DOHH2 (cell line): ENCODE results near the gene FNDC3B.

ENCODE experiments used
- H3F3A ChIP-seq: fragments of 200-600 bp; sonication (generic), shearing (Covaris generic); 2 replicates; pipeline ENCODE4 v1.6.0; 2016; ENCODE audit warnings: antibody characterized with exemption, mild to moderate bottlenecking; ENCODE audit not compliant: control insufficient read depth, insufficient read depth
- H3K27ac ChIP-seq: fragments of 200-600 bp; sonication (generic); 2 replicates; pipeline ENCODE4 v1.5.1; 2014; ENCODE audit warnings: low read depth, mild to moderate bottlenecking, low read length, moderate library complexity
- H3K27me3 ChIP-seq: fragments of 200-600 bp; sonication (generic); 2 replicates; pipeline ENCODE4 v1.6.1; 2014; ENCODE audit warnings: mild to moderate bottlenecking, low read length, mixed read lengths; ENCODE audit not compliant: control insufficient read depth
- H3K36me3 ChIP-seq: fragments of 200-600 bp; sonication (generic); 2 replicates; pipeline ENCODE4 v1.6.1; 2014; ENCODE audit warnings: mild to moderate bottlenecking, low read length, moderate library complexity, mixed read lengths; ENCODE audit not compliant: control insufficient read depth
- H3K4me1 ChIP-seq: fragments of 200-600 bp; sonication (generic); 2 replicates; pipeline ENCODE4 v1.6.1; 2014; ENCODE audit warnings: mild to moderate bottlenecking, low read length, mixed read lengths; ENCODE audit not compliant: control insufficient read depth
- H3K4me2 ChIP-seq: fragments of 200-600 bp; sonication (generic); 2 replicates; pipeline ENCODE4 v1.6.0; 2014; ENCODE audit warnings: mild to moderate bottlenecking, low read length, moderate library complexity
- H3K4me3 ChIP-seq: fragments of 200-600 bp; sonication (generic); 2 replicates; pipeline ENCODE4 v1.5.1; 2014; ENCODE audit warnings: mild to moderate bottlenecking, low read length, mixed read lengths
- H3K79me2 ChIP-seq: fragments of 200-600 bp; sonication (generic); 2 replicates; pipeline ENCODE4 v1.6.1; 2014; ENCODE audit warnings: mild to moderate bottlenecking, low read length, mixed read lengths; ENCODE audit not compliant: control insufficient read depth
- H3K9me2 ChIP-seq: fragments of 200-600 bp; sonication (generic); replicated peaks from 2 replicates; pipeline ENCODE4 v1.6.1; 2014; ENCODE audit warnings: mild to moderate bottlenecking, low read length, mixed read lengths; ENCODE audit not compliant: control insufficient read depth
- H3K9me3 ChIP-seq: fragments of 200-600 bp; sonication (generic); 2 replicates; pipeline ENCODE4 v1.6.1; 2014; ENCODE audit warnings: antibody characterized with exemption, low read length, mixed read lengths; ENCODE audit not compliant: control insufficient read depth, insufficient read depth
- H4K20me1 ChIP-seq: fragments of 200-600 bp; sonication (generic); 2 replicates; pipeline ENCODE4 v1.6.0; 2014; ENCODE audit warnings: low read depth, mild to moderate bottlenecking, antibody characterized with exemption, low read length, moderate library complexity; ENCODE audit not compliant: control insufficient read depth, insufficient read depth
- CTCF ChIP-seq: fragments of 200-600 bp; sonication (generic); IDR thresholded peaks from one replicate; pipeline ENCODE4 v1.5.1; 2014; ENCODE audit warnings: antibody characterized with exemption, mild to moderate bottlenecking, low read depth, low read length; ENCODE audit not compliant: poor library complexity, severe bottlenecking
- EZH2phosphoT487 ChIP-seq: fragments of 200-600 bp; sonication (generic); IDR thresholded peaks from 2 replicates; pipeline ENCODE4 v1.6.1; 2017; ENCODE audit warnings: borderline replicate concordance, mild to moderate bottlenecking, antibody characterized with exemption, low read length, moderate library complexity, mixed read lengths

Gene FNDC3B

GRCh38 chr3:172402090-172402489, 362.7 kb downstream of the FNDC3B start:
- no peaks in the 10 kb centered on the region for H3K4me1 ChIP-seq
- H3K36me3 ChIP-seq, result no peaks in the 10 kb centered on the region
- no peaks in the 10 kb centered on the region for H3K27me3 ChIP-seq
- H3K9me3 ChIP-seq, result no peaks in the 10 kb centered on the region
- H3K9me2 ChIP-seq, result no peaks in the 10 kb centered on the region
- no peak overlapping the region for H3K4me3 ChIP-seq
- no peak for TF ChIP-seq CTCF
- H4K20me1 ChIP-seq, result no peaks in the 10 kb centered on the region
- H3F3A ChIP-seq, result no peaks in the 10 kb centered on the region
- no peak overlapping the region for H3K27ac ChIP-seq
- no peak overlapping the region for H3K4me2 ChIP-seq
- no peaks in the 10 kb centered on the region for H3K79me2 ChIP-seq

- Histone ChIP-seq H3K27me3 (no peaks in the 10 kb centered on the region), H3K79me2 (no peaks in the 10 kb centered on the region), H3K4me1 (no peaks in the 10 kb centered on the region), H3K9me3 (no peaks in the 10 kb centered on the region), H3K4me2 (no peak overlapping the region), H3K9me2 (no peaks in the 10 kb centered on the region), H3F3A (no peaks in the 10 kb centered on the region), H4K20me1 (no peaks in the 10 kb centered on the region), H3K4me3 (no peak overlapping the region), H3K27ac (no peak overlapping the region), H3K36me3 (no peaks in the 10 kb centered on the region)
- no peak for TF ChIP-seq CTCF
- TF ChIP-seq EZH2phosphoT487, result no peak
Measured at GRCh38 chr3:172402892-172403643, 363.7 kb downstream of the FNDC3B start.

- H3K36me3 ChIP-seq, result no peaks in the 10 kb centered on the region
- no peaks in the 10 kb centered on the region for H3K9me2 ChIP-seq
- H3K27ac ChIP-seq, result no peak overlapping the region
- H3K9me3 ChIP-seq, result no peaks in the 10 kb centered on the region
- no peaks in the 10 kb centered on the region for H3K27me3 ChIP-seq
- H3K4me3 ChIP-seq, result no peak overlapping the region
- no peaks in the 10 kb centered on the region for H3F3A ChIP-seq
- no peak overlapping the region for H3K4me2 ChIP-seq
- H3K4me1 ChIP-seq, result no peaks in the 10 kb centered on the region
- H3K79me2 ChIP-seq, result no peaks in the 10 kb centered on the region
- no peaks in the 10 kb centered on the region for H4K20me1 ChIP-seq
- no peak for TF ChIP-seq EZH2phosphoT487
- no peak for TF ChIP-seq CTCF
Measured at GRCh38 chr3:172404237-172404962, 365.0 kb downstream of the FNDC3B start.
